Metanephros (tissue), 1 donor: Measurements from ENCODE around the gene BBS1. TPM values are rescaled to one million over a fixed set of nuclear protein-coding genes. Genes with fewer than 3 reads are reported as not detected.

Source experiments
- total RNA-seq: library from RNA; depleted of rRNA; stranded (reverse); fragments of >200 nt; gene quantifications from one replicate; pipeline ENCODE4 v1.2.3, GENCODE V29; 2014

Gene BBS1
- 81.9 TPM for total RNA-seq

GRCh38 chr11:66510271-66510989 lies at the start of gene BBS1:
TSS of gene BBS1 (plus strand) at chr11:66510635. CDS start at chr11:66510660, 25 bp downstream.

GRCh38 chr11:66466225-66467033 lies 44.0 kb upstream of the BBS1 start, which contains the start of gene PELI3:
TSS of gene PELI3 (plus strand) at chr11:66466905. CDS start at chr11:66468129, 1,224 bp downstream.

GRCh38 chr11:66480117-66480938 lies 30.1 kb upstream of the BBS1 start, which contains the start of gene DPP3:
TSS of gene DPP3 (plus strand) at chr11:66480434. CDS start at chr11:66482201, 1,767 bp downstream.

GRCh38 chr11:66545701-66546367 lies 35.4 kb downstream of the BBS1 start, which contains the start of gene ZDHHC24:
TSS of gene ZDHHC24 (minus strand) at chr11:66546048. CDS start at chr11:66546003, 45 bp downstream.

GRCh38 chr11:66546368-66546965 lies 36.0 kb downstream of the BBS1 start, which contains the start of gene ACTN3:
TSS of gene ACTN3 (plus strand) at chr11:66546903. CDS start at chr11:66546938, 35 bp downstream.

GRCh38 chr11:66568124-66568916 lies 57.9 kb downstream of the BBS1 start, which contains the start of gene CTSF:
TSS of gene CTSF (minus strand) at chr11:66568606. CDS start at chr11:66568486, 120 bp downstream.

Other genes with a start within 250 kb of the BBS1 start
- gene RAB1B, start 242.0 kb upstream of the BBS1 start, total RNA-seq: 89.4 TPM
- gene CNIH2, start 232.5 kb upstream of the BBS1 start, total RNA-seq: 1.6 TPM
- 68.1 TPM for gene YIF1A, start 221.5 kb upstream of the BBS1 start, total RNA-seq
- not detected for gene TMEM151A, start 218.7 kb upstream of the BBS1 start, total RNA-seq
- gene CD248, start 193.6 kb upstream of the BBS1 start, total RNA-seq: 49.7 TPM
- gene RIN1, start 174.2 kb upstream of the BBS1 start, total RNA-seq: 3.8 TPM
- gene BRMS1, start 165.5 kb upstream of the BBS1 start, total RNA-seq: 19.2 TPM
- gene B4GAT1, start 163.0 kb upstream of the BBS1 start, total RNA-seq: 52.5 TPM
- gene SLC29A2, start 138.9 kb upstream of the BBS1 start, total RNA-seq: 10.5 TPM
- gene NPAS4, start 89.6 kb upstream of the BBS1 start, total RNA-seq: 3.1 TPM
- 40.3 TPM for gene MRPL11, start 71.8 kb upstream of the BBS1 start, total RNA-seq
- 10.8 TPM for gene PELI3, start 43.7 kb upstream of the BBS1 start, total RNA-seq
- gene DPP3, start 30.2 kb upstream of the BBS1 start, total RNA-seq: 25.6 TPM
- 12.3 TPM for gene ZDHHC24, start 35.4 kb downstream of the BBS1 start, total RNA-seq
- gene ACTN3, start 36.3 kb downstream of the BBS1 start, total RNA-seq: 37.8 TPM
- 79.2 TPM for gene CTSF, start 58.0 kb downstream of the BBS1 start, total RNA-seq
- 0.23 TPM for gene CCDC87, start 82.4 kb downstream of the BBS1 start, total RNA-seq
- gene CCS, start 82.5 kb downstream of the BBS1 start, total RNA-seq: 35.4 TPM
- gene RBM14, start 106.0 kb downstream of the BBS1 start, total RNA-seq: 80.9 TPM
- gene RBM4, start 128.1 kb downstream of the BBS1 start, total RNA-seq: 164 TPM
- gene RBM4B, start 167.3 kb downstream of the BBS1 start, total RNA-seq: 40.8 TPM
- 99.8 TPM for gene SPTBN2, start 218.6 kb downstream of the BBS1 start, total RNA-seq